ENCODE results near the gene TNNI3.

DNA sequence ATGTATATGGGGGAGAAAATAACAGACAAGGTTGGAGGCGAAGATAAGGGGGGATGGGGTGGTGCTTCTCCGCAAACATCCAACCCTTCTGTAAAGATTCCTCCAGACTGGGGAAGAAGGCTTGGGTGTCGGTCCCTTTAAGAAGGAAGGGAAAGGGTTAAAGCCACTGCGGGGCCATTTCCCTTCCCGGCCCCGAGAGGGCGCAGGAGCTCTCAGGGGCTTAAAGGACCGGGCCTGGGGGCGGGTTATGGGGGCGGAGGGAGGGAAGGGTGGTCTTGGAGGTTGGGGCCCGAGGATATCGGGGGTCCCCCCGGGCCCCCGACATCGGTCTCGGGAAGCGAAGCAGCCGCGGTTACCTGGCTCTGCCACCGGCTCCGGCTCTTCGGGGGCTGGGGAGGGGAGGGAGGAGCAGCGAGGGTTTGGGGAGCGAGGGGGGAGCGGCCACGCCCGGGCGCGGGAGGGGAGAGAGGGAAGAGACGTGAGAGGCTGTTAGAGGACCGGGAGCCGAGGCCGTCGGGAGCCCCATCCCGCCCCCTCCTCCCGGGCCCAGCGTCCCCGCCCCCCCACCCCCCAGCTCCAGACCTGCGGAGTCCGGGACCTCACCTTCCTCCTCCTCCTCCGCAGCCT is 11.3 kb downstream of the TNNI3 start:
- TF ChIP-seq CTCF (IDR thresholded peaks at IDR 0.05), result peak in 3 of 6 experiments; percentile 15 to 24 (median 20)
- TF ChIP-seq POLR2A (IDR thresholded peaks at IDR 0.05), result no peak
